ENCODE data around the gene SLC5A5.

DNA sequence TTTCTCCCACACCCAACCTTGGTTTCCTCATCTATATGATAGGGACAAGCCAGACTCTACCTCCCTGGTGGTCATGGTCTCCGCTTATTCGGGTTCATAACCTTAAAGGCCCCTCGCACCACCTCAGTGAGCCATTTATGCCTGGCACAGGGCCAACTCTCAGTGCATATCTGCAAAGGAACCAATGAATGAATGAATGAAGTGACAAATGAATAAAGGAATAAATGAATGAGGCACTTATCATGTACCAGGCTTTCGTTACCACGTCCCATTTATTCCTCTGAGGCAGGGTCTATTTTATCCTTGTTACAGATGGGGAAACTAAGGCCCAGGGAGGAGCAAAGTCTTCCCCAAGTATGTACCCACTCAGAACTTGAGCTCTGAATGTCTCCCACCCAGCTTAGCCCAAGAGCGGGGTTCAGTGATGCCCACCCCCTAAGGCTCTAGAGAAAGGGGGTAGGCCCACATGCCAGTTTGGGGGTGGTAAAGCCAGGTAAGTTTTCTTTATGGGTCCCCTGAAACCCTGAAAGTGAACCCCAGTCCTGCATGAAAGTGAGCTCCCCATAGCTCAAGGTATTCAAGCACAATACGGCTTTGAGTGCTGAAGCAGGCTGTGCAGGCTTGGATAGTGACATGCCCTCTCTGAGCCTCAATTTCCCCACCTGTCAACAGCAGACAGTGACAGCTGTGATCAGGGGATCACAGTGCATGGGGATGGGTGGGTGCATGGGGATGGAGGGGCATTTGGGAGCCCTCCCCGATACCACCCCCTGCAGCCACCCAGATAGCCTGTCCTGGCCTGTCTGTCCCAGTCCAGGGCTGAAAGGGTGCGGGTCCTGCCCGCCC lies 490 bp upstream of the SLC5A5 start:
- TF ChIP-seq, protein P1, sequence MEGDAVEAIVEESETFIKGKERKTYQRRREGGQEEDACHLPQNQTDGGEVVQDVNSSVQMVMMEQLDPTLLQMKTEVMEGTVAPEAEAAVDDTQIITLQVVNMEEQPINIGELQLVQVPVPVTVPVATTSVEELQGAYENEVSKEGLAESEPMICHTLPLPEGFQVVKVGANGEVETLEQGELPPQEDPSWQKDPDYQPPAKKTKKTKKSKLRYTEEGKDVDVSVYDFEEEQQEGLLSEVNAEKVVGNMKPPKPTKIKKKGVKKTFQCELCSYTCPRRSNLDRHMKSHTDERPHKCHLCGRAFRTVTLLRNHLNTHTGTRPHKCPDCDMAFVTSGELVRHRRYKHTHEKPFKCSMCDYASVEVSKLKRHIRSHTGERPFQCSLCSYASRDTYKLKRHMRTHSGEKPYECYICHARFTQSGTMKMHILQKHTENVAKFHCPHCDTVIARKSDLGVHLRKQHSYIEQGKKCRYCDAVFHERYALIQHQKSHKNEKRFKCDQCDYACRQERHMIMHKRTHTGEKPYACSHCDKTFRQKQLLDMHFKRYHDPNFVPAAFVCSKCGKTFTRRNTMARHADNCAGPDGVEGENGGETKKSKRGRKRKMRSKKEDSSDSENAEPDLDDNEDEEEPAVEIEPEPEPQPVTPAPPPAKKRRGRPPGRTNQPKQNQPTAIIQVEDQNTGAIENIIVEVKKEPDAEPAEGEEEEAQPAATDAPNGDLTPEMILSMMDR (IDR thresholded peaks at IDR 0.05; ENCODE audit: insufficient read depth, low read depth, low read length), result no peak
- TF ChIP-seq EZH2 (IDR thresholded peaks at IDR 0.05; ENCODE audit: insufficient read depth, low read length), result no peak

All from astrocyte (in vitro differentiated cells and primary cell).